Osteoblast (primary cell): ENCODE measurements around the gene ZBTB11. TPM values are rescaled to one million over a fixed set of nuclear protein-coding genes. Genes with fewer than 3 reads are reported as not detected.

Experiments
- DNase-seq: peaks from one replicate; pipeline ENCODE4 v3.0.0; 2011; ENCODE audit warnings: low spot score, mixed read lengths; ENCODE audit not compliant: insufficient read length; ENCODE audit errors: missing footprints
- H2AFZ ChIP-seq: 2 replicates; pipeline ENCODE4 v1.6.0; 2011; ENCODE audit warnings: mild to moderate bottlenecking, low read length
- H3K27ac ChIP-seq: 2 replicates; pipeline ENCODE4 v1.5.1; 2011; ENCODE audit warnings: mild to moderate bottlenecking, low read depth, low read length, moderate library complexity
- H3K27me3 ChIP-seq: 2 replicates; pipeline ENCODE4 v1.6.0; 2012; ENCODE audit warnings: mild to moderate bottlenecking, control low read depth, inconsistent platforms, low read length, moderate library complexity; ENCODE audit not compliant: insufficient read depth
- H3K36me3 ChIP-seq: 2 replicates; pipeline ENCODE4 v1.5.1; 2011; ENCODE audit warnings: mild to moderate bottlenecking, low read length, control low read depth, moderate library complexity; ENCODE audit not compliant: insufficient read depth
- H3K4me1 ChIP-seq: 2 replicates; pipeline ENCODE4 v1.5.1; 2011; ENCODE audit warnings: mild to moderate bottlenecking, low read length, control low read depth, moderate library complexity; ENCODE audit not compliant: insufficient read depth
- H3K4me2 ChIP-seq: 2 replicates; pipeline ENCODE4 v1.6.0; 2011; ENCODE audit warnings: mild to moderate bottlenecking, low read length; ENCODE audit not compliant: insufficient read depth
- H3K4me3 ChIP-seq: fragments of 200-600 bp; sonication (generic); 3 replicates; pipeline ENCODE4 v1.5.1; 2012; ENCODE audit warnings: mild to moderate bottlenecking, low read length, inconsistent platforms; ENCODE audit not compliant: insufficient read depth
- H3K79me2 ChIP-seq: 2 replicates; pipeline ENCODE4 v1.6.0; 2012; ENCODE audit warnings: mild to moderate bottlenecking, low read length, control low read depth, inconsistent platforms; ENCODE audit not compliant: insufficient read depth
- H3K9me3 ChIP-seq: 2 replicates; pipeline ENCODE4 v1.5.1; 2011; ENCODE audit warnings: low read depth, low read length, control low read depth
- H4K20me1 ChIP-seq: 2 replicates; pipeline ENCODE4 v1.6.0; 2012; ENCODE audit warnings: mild to moderate bottlenecking, low read length, control low read depth; ENCODE audit not compliant: insufficient read depth
- small RNA-seq: library from RNA; depleted of rRNA; stranded (forward); fragments of <200 nt; gene quantifications from one replicate; pipeline ENCODE3, GENCODE V24; 2012
- total RNA-seq: library from RNA; depleted of rRNA; stranded (reverse); fragments of >200 nt; gene quantifications from 2 replicates; pipeline ENCODE4 v1.2.3, GENCODE V29; 2012
- TF ChIP-seq, protein P1 (sequence below): IDR thresholded peaks from 2 replicates; pipeline ENCODE4 v1.5.1; 2011; ENCODE audit warnings: mild to moderate bottlenecking, low read depth, low read length, moderate library complexity; ENCODE audit errors: extremely low read depth

The ZBTB11 gene
- total RNA-seq, 1 donor: 22.8 TPM

DNA sequence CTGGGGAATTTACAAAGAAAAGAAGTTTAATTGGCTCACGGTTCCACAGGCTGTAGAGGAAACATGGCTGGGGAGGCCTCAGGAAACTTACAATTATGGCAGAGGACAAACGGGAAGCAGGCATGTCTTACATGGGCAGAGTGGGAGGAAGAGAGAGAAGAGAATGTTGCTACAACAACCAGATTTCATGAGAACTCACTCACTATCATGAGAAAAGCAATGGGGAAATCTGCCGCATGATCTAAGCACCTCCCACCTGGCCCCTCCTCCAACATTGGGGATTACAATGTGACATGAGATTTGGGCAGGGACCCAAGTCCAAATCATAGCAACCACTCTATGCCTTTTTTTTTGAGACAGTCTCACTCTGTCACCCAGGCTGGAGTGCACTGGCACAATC is 74.2 kb downstream of the ZBTB11 start:
- Histone ChIP-seq H3K27ac (no peak overlapping the region), H4K20me1 (no peaks in the 10 kb centered on the region), H2AFZ (no peak overlapping the region), H3K4me1 (no peaks in the 10 kb centered on the region), H3K27me3 (no peaks in the 10 kb centered on the region), H3K4me2 (no peak overlapping the region), H3K79me2 (no peaks in the 10 kb centered on the region), H3K4me3 (no peak overlapping the region), H3K36me3 (peaks cover 5% of the 10 kb centered on the region), H3K9me3 (no peaks in the 10 kb centered on the region)
- DNase-seq: no peak
- TF ChIP-seq, protein P1, sequence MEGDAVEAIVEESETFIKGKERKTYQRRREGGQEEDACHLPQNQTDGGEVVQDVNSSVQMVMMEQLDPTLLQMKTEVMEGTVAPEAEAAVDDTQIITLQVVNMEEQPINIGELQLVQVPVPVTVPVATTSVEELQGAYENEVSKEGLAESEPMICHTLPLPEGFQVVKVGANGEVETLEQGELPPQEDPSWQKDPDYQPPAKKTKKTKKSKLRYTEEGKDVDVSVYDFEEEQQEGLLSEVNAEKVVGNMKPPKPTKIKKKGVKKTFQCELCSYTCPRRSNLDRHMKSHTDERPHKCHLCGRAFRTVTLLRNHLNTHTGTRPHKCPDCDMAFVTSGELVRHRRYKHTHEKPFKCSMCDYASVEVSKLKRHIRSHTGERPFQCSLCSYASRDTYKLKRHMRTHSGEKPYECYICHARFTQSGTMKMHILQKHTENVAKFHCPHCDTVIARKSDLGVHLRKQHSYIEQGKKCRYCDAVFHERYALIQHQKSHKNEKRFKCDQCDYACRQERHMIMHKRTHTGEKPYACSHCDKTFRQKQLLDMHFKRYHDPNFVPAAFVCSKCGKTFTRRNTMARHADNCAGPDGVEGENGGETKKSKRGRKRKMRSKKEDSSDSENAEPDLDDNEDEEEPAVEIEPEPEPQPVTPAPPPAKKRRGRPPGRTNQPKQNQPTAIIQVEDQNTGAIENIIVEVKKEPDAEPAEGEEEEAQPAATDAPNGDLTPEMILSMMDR: no peak

Small RNAs within 50 kb of the gene (small RNA-seq; reads per million reads assigned to genes)
- gene RF00019 (not detected), gene RNU6-1256P (not detected), gene RNY1P12 (not detected)

Other genes starting within 250 kb of the ZBTB11 start
- 11.2 and 11.8 TPM in 2 replicates for gene SENP7, start 163.9 kb downstream of the ZBTB11 start, total RNA-seq
- gene TRMT10C, start 115.3 kb downstream of the ZBTB11 start, total RNA-seq: 25.0 and 25.6 TPM in 2 replicates
- gene PCNP, start 103.0 kb downstream of the ZBTB11 start, total RNA-seq: 92.6 and 93.4 TPM in 2 replicates
- gene RPL24, start 9.6 kb upstream of the ZBTB11 start, total RNA-seq: 1,105 and 1,475 TPM in 2 replicates
- gene CEP97, start 47.5 kb upstream of the ZBTB11 start, total RNA-seq: 10.6 and 10.9 TPM in 2 replicates
- gene NXPE3, start 102.1 kb upstream of the ZBTB11 start, total RNA-seq: 8.3 and 11.2 TPM in 2 replicates
- gene NFKBIZ, start 172.4 kb upstream of the ZBTB11 start, total RNA-seq: 51.9 and 55.0 TPM in 2 replicates